Endothelial cell of umbilical vein (primary cell): ENCODE measurements around the gene SORCS2. TPM values are rescaled to one million over a fixed set of nuclear protein-coding genes. Genes with fewer than 3 reads are reported as not detected.

Source experiments
- BruUV-seq: library from RNA; stranded (reverse); fragments of 400-500 nt; replicated peaks from 2 replicates; lab custom pipeline; 2021; lab: Mats Ljungman, UMichigan
- CTCF ChIA-PET: fragments of 300-600, 350-600 bp; sonication (Branson Sonifier 250); formaldehyde crosslinking; loops from one replicate; lab custom pipeline; 2021; ENCODE audit warnings: antibody characterized with exemption, inconsistent platforms; lab: Charles Lee
- POLR2A ChIA-PET: fragments of 300-600, 350-600 bp; sonication (Branson Sonifier 250); formaldehyde crosslinking; loops from one replicate; lab custom pipeline; 2021; ENCODE audit warnings: antibody characterized with exemption, inconsistent platforms; lab: Charles Lee
- DNase-seq: peaks from one replicate; pipeline ENCODE4 v3.0.0-alpha.2; 2011; ENCODE audit warnings: low read depth, low spot score
- FAIRE-seq: peaks from 2 replicates; lab custom pipeline; 2011; peaks lifted over from hg19 to GRCh38; lab: Jason Lieb, UNC
- H2AFZ ChIP-seq: 2 replicates; pipeline ENCODE4 v1.6.0; 2012; ENCODE audit warnings: low read depth, low read length, control low read depth, inconsistent platforms
- H3K27ac ChIP-seq: 2 replicates; pipeline ENCODE4 v1.5.1; 2011; ENCODE audit warnings: low read depth, mild to moderate bottlenecking, control low read depth, low read length, moderate library complexity; ENCODE audit not compliant: insufficient read depth
- H3K27me3 ChIP-seq, 2 experiments: 2 replicates each; pipeline versions ENCODE4 v1.6.0 to v1.6.1; 2011; ENCODE audit warnings: low read length in 2 of 2, mixed read lengths in 1 of 2; ENCODE audit not compliant: control insufficient read depth in 2 of 2, insufficient read depth in 2 of 2
- H3K36me3 ChIP-seq, 2 experiments: 2 replicates in 1 of 2; 3 replicates in 1 of 2; pipeline ENCODE4 v1.5.1; 2011; ENCODE audit warnings: low read length in 2 of 2, mild to moderate bottlenecking in 1 of 2, moderate library complexity in 1 of 2; ENCODE audit not compliant: control insufficient read depth in 2 of 2, insufficient read depth in 2 of 2; ENCODE audit errors: extremely low read depth in 1 of 2
- H3K4me1 ChIP-seq: 3 replicates; pipeline ENCODE4 v1.5.1; 2011; ENCODE audit warnings: mild to moderate bottlenecking, low read length; ENCODE audit not compliant: control insufficient read depth, insufficient read depth; ENCODE audit errors: extremely low read depth
- H3K4me2 ChIP-seq: 2 replicates; pipeline ENCODE4 v1.6.1; 2011; ENCODE audit warnings: low read length, control low read depth, mixed read lengths; ENCODE audit not compliant: insufficient read depth
- H3K4me3 ChIP-seq, 3 experiments: fragments of 200-600 bp in 1 of 3; sonication (generic), shearing (Covaris generic) in 1 of 3; replicated peaks in 1 of 3; 2 replicates each; pipeline ENCODE4 v1.5.1; 2011 to 2016; ENCODE audit warnings: control low read depth in 3 of 3, low read length in 3 of 3, mild to moderate bottlenecking in 2 of 3, inconsistent platforms in 1 of 3, low read depth in 1 of 3, moderate library complexity in 1 of 3; ENCODE audit not compliant: insufficient read depth in 1 of 3
- H3K79me2 ChIP-seq: 2 replicates; pipeline ENCODE4 v1.6.0; 2012; ENCODE audit warnings: low read length, inconsistent platforms; ENCODE audit not compliant: control insufficient read depth, insufficient read depth
- H3K9ac ChIP-seq: replicated peaks from 2 replicates; pipeline ENCODE3; 2011; ENCODE audit warnings: low read length, control low read depth; ENCODE audit not compliant: insufficient read depth; ENCODE audit errors: extremely low read depth
- H3K9me1 ChIP-seq: replicated peaks from 3 replicates; pipeline ENCODE4 v1.6.0; 2011; ENCODE audit warnings: mild to moderate bottlenecking, low read length; ENCODE audit not compliant: control insufficient read depth, insufficient read depth; ENCODE audit errors: extremely low read depth
- H3K9me3 ChIP-seq: replicated peaks from 2 replicates; pipeline ENCODE4 v1.5.1; 2012; ENCODE audit warnings: low read length, inconsistent platforms; ENCODE audit not compliant: control insufficient read depth, insufficient read depth
- H4K20me1 ChIP-seq: replicated peaks from 2 replicates; pipeline ENCODE3; 2011; ENCODE audit warnings: mild to moderate bottlenecking, low read length; ENCODE audit not compliant: control insufficient read depth, insufficient read depth; ENCODE audit errors: extremely low read depth
- CTCF ChIP-seq, 2 donors: IDR thresholded peaks; 1 replicate in 1 of 2; 2 replicates in 1 of 2; pipeline ENCODE4 v1.5.1; 2011; ENCODE audit warnings: low read length in 2 of 2, mild to moderate bottlenecking in 2 of 2, moderate library complexity in 2 of 2, control low read depth in 1 of 2, inconsistent platforms in 1 of 2, low read depth in 1 of 2; ENCODE audit not compliant: insufficient read depth in 1 of 2; ENCODE audit errors: extremely low read depth in 1 of 2
- EZH2 ChIP-seq: IDR thresholded peaks from 2 replicates; pipeline ENCODE4 v1.6.1; 2012; ENCODE audit warnings: borderline replicate concordance, low read depth, mild to moderate bottlenecking, moderate library complexity, low read length, inconsistent platforms; ENCODE audit not compliant: severe bottlenecking
- FOS ChIP-seq: IDR thresholded peaks from 2 replicates; pipeline ENCODE4 v1.6.1; 2011; ENCODE audit warnings: mild to moderate bottlenecking, low read length, moderate library complexity, borderline replicate concordance; ENCODE audit not compliant: insufficient read depth
- GATA2 ChIP-seq: IDR thresholded peaks from 2 replicates; pipeline ENCODE4 v1.7.0; 2011; ENCODE audit warnings: low read depth, mild to moderate bottlenecking, moderate library complexity, mixed read lengths, low read length; ENCODE audit not compliant: insufficient read length, insufficient read depth
- JUN ChIP-seq: IDR thresholded peaks from 2 replicates; pipeline ENCODE4 v1.6.1; 2011; ENCODE audit warnings: borderline replicate concordance, low read depth; ENCODE audit not compliant: insufficient read length, insufficient read depth
- MAX ChIP-seq: IDR thresholded peaks from 2 replicates; pipeline ENCODE4 v1.6.1; 2011; ENCODE audit not compliant: insufficient read depth, insufficient read length
- MYC ChIP-seq: IDR thresholded peaks from one replicate; pipeline ENCODE4 v1.6.1; 2011; ENCODE audit warnings: mild to moderate bottlenecking, low read depth, low read length
- POLR2A ChIP-seq: IDR thresholded peaks from 2 replicates; pipeline ENCODE4 v1.6.1; 2012; ENCODE audit warnings: low read depth, mild to moderate bottlenecking, control low read depth, low read length
- dilution Hi-C: fragments of 300-500 bp; cut with MboI; formaldehyde crosslinking; loops from one replicate; pipeline ENCODE4 v1.15.0; 2019; ENCODE audit warnings: low sequenced_read_pairs; ENCODE audit not compliant: extremely low pct_ligation_motif_present
- intact Hi-C: fragments of 100-400 bp; cut with micrococcal nuclease; formaldehyde crosslinking; loops from one replicate; pipeline ENCODE4 v1.10.0; 2022
- polyA plus RNA-seq, 4 experiments: library from polyadenylated mRNA; depleted of rRNA in 3 of 4; stranded (reverse) in 3 of 4; unstranded in 1 of 4; fragments of >200 nt; gene quantifications; 2 replicates each; pipeline versions ENCODE4 v1.2.1 to v1.2.3, GENCODE V29; 2011 to 2012; ENCODE audit warnings: missing spikeins in 1 of 4
- total RNA-seq: library from RNA; stranded (reverse); gene quantifications from 2 replicates; pipeline ENCODE4 v1.2.3, GENCODE V29; 2021

SORCS2 gene
- total and polyA plus RNA-seq, 2 donors (not counting 3 experiments of a cell fraction or from before 2014, with no cell fraction given) = not detected

- TF ChIP-seq CTCF (IDR thresholded peaks at IDR 0.05; ENCODE audit: extremely low read depth in 1 of 2, insufficient read depth in 1 of 2, low read depth in 1 of 2, low read length in 2 of 2) (no peak), GATA2 (no peak), FOS (no peak), MAX (no peak), POLR2A (no peak), EZH2 (no peak), JUN (no peak), MYC (no peak)
- H3K9ac ChIP-seq = no peak overlapping the region
- no peaks in the 10 kb centered on the region for H3K27me3 ChIP-seq
- intact Hi-C loops = no loop called here
- no peak overlapping the region for H3K4me2 ChIP-seq
- H3K79me2 ChIP-seq = no peaks in the 10 kb centered on the region
- no peaks in the 10 kb centered on the region for H3K4me1 ChIP-seq
- H3K9me3 ChIP-seq = no peaks in the 10 kb centered on the region
- H4K20me1 ChIP-seq = no peaks in the 10 kb centered on the region
- no peak overlapping the region for H3K4me3 ChIP-seq
- ChIA-PET CTCF (no interaction called here), POLR2A (no interaction called here)
- no TSS peak for BruUV-seq
- dilution Hi-C loops = no loop called here
- no peaks in the 10 kb centered on the region for H3K9me1 ChIP-seq
- no peak overlapping the region for H3K27ac ChIP-seq
- DNase-seq (no peak), FAIRE-seq (no peak)
- no peak overlapping the region for H2AFZ ChIP-seq
- H3K36me3 ChIP-seq = no peaks in the 10 kb centered on the region
Observed at GRCh38 chr4:7462509-7462971, 270.2 kb downstream of the SORCS2 start.
